HEK293 (cell line): ENCODE measurements around the gene SLBP.

Source experiments
- YY1 ChIP-seq: fragments of 450-650 bp; formaldehyde crosslinking; IDR thresholded peaks from 2 replicates; pipeline ENCODE4 v1.5.1; 2018; ENCODE audit warnings: missing biosample characterization, missing genetic modification characterization
- ZNF660 ChIP-seq: fragments of 450-650 bp; IDR thresholded peaks from 2 replicates; pipeline ENCODE4 v1.5.1; 2018; ENCODE audit warnings: missing biosample characterization, mild to moderate bottlenecking, missing genetic modification characterization

DNA sequence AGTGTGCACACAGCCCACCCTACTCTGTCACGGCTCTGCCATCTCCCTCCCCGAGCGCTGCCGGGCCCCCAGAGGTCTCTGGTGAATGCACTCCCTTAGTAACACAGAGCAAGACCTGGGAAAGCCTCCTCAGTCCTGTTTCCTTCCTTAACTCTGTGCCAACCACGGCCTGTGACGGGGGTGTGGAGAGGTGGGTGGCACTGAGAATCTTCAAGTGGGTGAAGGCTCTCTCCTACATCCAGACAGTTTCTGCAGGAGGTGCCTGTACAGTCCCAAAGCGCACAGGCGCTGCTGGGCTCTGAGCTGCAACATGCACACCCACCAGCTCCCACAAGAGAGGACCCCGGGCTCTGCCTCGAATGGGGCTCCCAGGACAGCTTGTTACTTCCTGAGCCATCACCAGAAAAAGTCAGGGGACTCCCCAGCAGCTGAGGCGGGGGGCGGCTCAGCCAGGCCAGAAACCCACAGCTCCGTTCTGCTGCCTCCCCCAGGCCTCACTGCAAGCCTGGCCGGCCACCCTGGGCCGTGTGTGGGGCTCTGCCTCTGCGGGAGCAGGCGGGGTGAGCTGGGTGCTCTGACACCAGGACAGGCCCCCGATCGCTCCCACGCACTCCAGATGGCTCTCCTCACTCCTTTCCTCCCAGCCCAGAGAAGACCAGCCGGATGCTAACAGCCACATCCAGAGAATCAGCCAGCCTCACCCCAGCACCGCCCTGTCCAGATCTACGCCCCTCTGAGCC lies 57.7 kb downstream of the SLBP start:
- no peak for TF ChIP-seq YY1 (tag by site-specific recombination)
- no peak for TF ChIP-seq ZNF660
